Cardiac septum (tissue), 1 donor: ENCODE data around the gene TCOF1. TPM values are rescaled to one million over a fixed set of nuclear protein-coding genes. Genes with fewer than 3 reads are reported as not detected.

Experiments used
- DNase-seq: peaks from one replicate; pipeline ENCODE4 v3.0.0-alpha.2; 2020; ENCODE audit warnings: low spot score
- intact Hi-C: fragments of 100-400 bp; cut with DNase I; formaldehyde crosslinking; loops from one replicate; pipeline ENCODE4 v1.14.0; 2022
- total RNA-seq: library from RNA; stranded (reverse); fragmentation: NEBNext Ultra II Directional; extraction: Animal tissue kit (Norgen Biotek cat#: 25700); gene quantifications from one replicate; pipeline ENCODE4 v1.2.1, GENCODE V29; 2021
- donor health status: DM: no; HTN: no; CAD: no.

Gene TCOF1
- total RNA-seq, 1 donor from 2014 or later, result 15.5 TPM

- DNase-seq, result no peak
- intact Hi-C loops, result no loop called here
Measured at GRCh38 chr5:150376799-150377771, 19.6 kb downstream of the TCOF1 start.

GRCh38 chr5:150377964-150378694, 20.6 kb downstream of the TCOF1 start:
- intact Hi-C loops, result no loop called here
- no peak for DNase-seq

GRCh38 chr5:150384701-150385100, 27.2 kb downstream of the TCOF1 start:
- no peak for DNase-seq

GRCh38 chr5:150386024-150386855, 28.7 kb downstream of the TCOF1 start:
- DNase-seq, result no peak
- intact Hi-C loops, result no loop called here

More at GRCh38 chr5:150384701-150385100, 27.2 kb downstream of the TCOF1 start:
- intact Hi-C loops, result no loop called here

- no peak for DNase-seq
- intact Hi-C loops, result no loop called here
Measured at GRCh38 chr5:150389531-150390266, 32.2 kb downstream of the TCOF1 start.

- no peak for DNase-seq
- intact Hi-C loops, result no loop called here
Measured at GRCh38 chr5:150391064-150391834, 33.8 kb downstream of the TCOF1 start.

DNA sequence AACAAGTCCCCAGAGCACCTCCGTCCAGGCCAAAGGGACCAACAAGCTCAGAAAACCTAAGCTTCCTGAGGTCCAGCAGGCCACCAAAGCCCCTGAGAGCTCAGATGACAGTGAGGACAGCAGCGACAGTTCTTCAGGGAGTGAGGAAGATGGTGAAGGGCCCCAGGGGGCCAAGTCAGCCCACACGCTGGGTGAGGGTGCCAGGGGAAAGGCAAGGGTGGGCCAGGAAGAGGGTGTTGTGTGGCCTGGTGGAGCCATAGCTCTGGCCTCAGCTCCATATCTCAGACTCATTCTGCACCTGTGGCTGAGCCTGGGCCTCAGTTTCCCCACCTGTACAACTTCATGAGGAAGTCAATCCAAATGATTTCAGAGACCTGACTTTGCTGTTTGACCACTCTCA, 34.5 kb downstream of the TCOF1 start:
- intact Hi-C loops, result no loop called here
- DNase-seq, result no peak

GRCh38 chr5:150392680-150393079, 35.2 kb downstream of the TCOF1 start:
- intact Hi-C loops, result no loop called here
- DNase-seq, result no peak

- intact Hi-C loops, result no loop called here
- no peak for DNase-seq
Measured at GRCh38 chr5:150393096-150393645, 35.7 kb downstream of the TCOF1 start.

DNA sequence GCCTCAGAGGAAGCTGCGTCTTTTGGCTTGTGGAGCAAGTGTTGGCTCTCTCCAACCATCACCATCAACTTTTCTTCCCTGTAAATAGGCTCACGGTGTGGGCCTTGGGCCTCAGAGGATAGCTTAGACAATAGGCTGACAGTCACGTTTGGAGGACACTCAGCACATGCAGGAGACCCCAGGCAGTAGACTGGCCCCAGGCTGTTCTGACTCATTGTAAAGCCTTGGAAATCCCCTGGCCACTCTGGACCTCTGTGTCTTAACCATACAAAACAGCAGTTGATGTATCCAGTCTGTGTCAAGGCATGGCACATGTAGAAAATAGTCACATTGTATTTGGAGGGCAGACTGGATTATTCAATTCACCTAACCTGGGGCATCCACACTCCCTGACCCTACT, 36.6 kb downstream of the TCOF1 start:
- intact Hi-C loops, result no loop called here
- no peak for DNase-seq

DNA sequence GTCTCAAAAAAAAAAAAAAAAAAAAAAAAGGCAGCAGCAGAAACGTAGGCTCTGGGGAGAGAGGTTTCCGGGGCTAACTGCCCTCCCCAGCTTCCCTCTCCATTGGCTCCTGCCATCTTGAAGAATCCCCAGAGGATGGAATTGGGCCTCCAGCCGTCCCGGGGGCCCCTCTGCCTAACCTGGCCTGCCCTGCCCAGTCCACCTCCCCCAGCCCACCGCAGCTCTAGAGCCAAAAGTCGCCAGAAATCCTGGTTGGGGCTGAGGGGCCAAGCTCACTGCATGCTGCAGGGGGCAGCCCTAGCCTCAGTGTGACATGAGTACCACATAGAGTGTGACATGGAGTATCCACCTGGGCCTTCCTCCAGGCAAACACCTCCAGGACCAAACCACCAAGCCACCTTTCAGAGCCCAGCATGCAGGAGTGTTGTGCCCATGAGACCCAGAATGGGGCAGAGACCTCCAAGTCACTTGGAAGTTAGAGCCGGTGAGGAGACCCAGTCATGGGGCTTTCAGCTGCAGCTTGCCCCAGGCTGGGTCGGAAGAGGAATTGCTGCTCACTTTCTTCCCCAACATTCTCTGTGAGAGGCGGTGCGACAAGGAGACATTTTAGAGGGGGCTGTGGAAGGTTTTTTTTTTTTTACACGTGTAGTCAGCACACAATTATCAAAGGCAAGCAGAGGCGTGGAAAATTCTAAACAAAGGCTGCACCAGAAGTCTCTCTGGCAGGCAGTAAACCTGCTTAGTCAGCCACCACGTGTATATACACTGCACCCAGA, 37.6 kb downstream of the TCOF1 start:
- no peak for DNase-seq
- intact Hi-C loops, result no loop called here

DNA sequence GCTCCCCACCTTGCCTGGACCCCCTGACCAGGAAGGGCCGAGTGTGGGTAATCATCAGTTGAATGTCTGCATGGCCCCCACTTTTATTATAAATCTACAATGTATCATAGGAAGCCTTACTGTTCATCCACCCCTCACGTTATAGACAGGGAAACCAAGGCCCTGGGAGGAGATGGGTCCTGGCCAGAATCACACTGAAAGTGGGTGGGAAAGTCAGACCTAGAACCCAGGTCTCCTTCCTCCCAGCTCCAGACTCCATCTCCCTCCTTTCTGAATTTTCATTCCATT, 38.1 kb downstream of the TCOF1 start:
- DNase-seq, result no peak
- intact Hi-C loops, result no loop called here

GRCh38 chr5:150396267-150396666, 38.8 kb downstream of the TCOF1 start:
- DNase-seq, result no peak
- intact Hi-C loops, result no loop called here

GRCh38 chr5:150397146-150397781, 39.8 kb downstream of the TCOF1 start:
- intact Hi-C loops, result no loop called here
- DNase-seq, result no peak

DNA sequence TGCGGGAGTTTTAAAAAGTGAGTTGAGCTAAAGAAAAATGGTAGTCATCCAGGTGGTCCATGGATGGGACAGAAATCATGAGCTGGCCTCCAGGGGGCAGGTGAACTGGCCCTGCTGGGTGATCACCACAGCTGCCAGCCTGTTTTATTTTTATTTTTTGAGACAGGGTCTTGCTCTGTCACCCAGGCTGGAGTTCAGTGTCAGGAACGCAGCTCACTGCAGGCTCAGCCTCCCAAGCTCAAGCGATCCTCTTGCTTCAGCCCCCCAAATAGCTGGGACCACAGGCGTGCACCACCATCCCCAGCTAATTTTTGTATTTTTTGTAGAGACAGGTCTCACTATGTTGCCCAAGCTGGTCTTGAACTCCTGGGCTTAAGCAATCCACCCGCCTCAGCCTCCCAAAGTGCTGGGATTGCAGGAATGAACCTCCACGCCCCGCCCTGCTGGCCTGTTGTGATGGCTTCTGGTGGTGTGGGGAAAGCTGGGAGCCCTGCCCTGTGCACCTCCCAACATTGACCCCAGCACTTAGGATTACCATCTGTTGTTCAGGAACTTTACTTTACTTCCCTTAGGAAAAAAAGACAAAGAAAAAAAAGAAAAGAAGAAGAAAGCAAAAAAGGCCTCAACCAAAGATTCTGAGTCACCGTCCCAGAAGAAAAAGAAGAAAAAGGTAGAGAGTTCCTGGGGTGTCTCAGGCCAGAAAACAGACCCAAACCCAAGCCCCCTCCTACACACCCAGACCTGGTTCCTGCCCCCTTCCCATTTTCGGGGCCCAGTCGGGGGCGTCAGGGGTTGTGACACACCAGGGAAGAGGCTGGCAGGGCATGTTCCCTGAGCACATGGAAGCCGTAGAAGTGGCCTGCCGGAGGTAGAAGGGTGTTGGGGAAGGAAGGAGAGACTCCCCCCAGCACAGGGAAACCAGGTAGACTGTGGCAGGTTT, 40.6 kb downstream of the TCOF1 start:
- intact Hi-C loops, result no loop called here
- DNase-seq, result no peak
